BE2C (cell line): ENCODE data around the gene EMC8.

ENCODE experiments used
- DNase-seq: peaks from one replicate; pipeline ENCODE4 v3.0.0-alpha.2; 2020
- H3K27me3 ChIP-seq: fragments of 250-450 bp; sonication (Bioruptor Pico); 2 replicates; pipeline ENCODE4 v1.5.1; 2020; ENCODE audit warnings: mild to moderate bottlenecking
- H3K36me3 ChIP-seq: fragments of 250-450 bp; sonication (Bioruptor Pico); 2 replicates; pipeline ENCODE4 v1.5.1; 2020; ENCODE audit warnings: mild to moderate bottlenecking
- H3K4me1 ChIP-seq: fragments of 250-450 bp; sonication (Bioruptor Pico); 2 replicates; pipeline ENCODE4 v1.5.1; 2020
- H3K4me3 ChIP-seq: 2 replicates; pipeline ENCODE4 v1.5.1; 2011; ENCODE audit warnings: low read depth, low read length
- H3K9me3 ChIP-seq: fragments of 250-450 bp; sonication (Bioruptor Pico); 2 replicates; pipeline ENCODE4 v1.5.1; 2020
- CTCF ChIP-seq: IDR thresholded peaks from 2 replicates; pipeline ENCODE4 v1.5.1; 2012; ENCODE audit warnings: mild to moderate bottlenecking, low read depth, low read length

The EMC8 gene

GRCh38 chr16:85734311-85735017, 64.9 kb downstream of the EMC8 start:
- TF ChIP-seq CTCF: no peak
- Histone ChIP-seq H3K4me1 (peaks cover 5% of the 10 kb centered on the region), H3K9me3 (no peaks in the 10 kb centered on the region), H3K27me3 (no peaks in the 10 kb centered on the region), H3K4me3 (no peak overlapping the region), H3K36me3 (no peaks in the 10 kb centered on the region)
- no peak for DNase-seq

- no peaks in the 10 kb centered on the region for H3K36me3 ChIP-seq
- TF ChIP-seq CTCF: no peak
- no peaks in the 10 kb centered on the region for H3K27me3 ChIP-seq
- no peak for DNase-seq
- no peak overlapping the region for H3K4me3 ChIP-seq
- H3K9me3 ChIP-seq: no peaks in the 10 kb centered on the region
- peaks cover 5% of the 10 kb centered on the region for H3K4me1 ChIP-seq
Observed at GRCh38 chr16:85733839-85734170, 65.5 kb downstream of the EMC8 start.

GRCh38 chr16:85733155-85733838, 66.0 kb downstream of the EMC8 start:
- no peaks in the 10 kb centered on the region for H3K9me3 ChIP-seq
- no peak for DNase-seq
- no peak for TF ChIP-seq CTCF
- no peaks in the 10 kb centered on the region for H3K27me3 ChIP-seq
- H3K4me1 ChIP-seq: peaks cover 3% of the 10 kb centered on the region; the same call in 1 of the 2 replicates
- no peak overlapping the region for H3K4me3 ChIP-seq
- H3K36me3 ChIP-seq: no peaks in the 10 kb centered on the region

- no peak for DNase-seq
- H3K4me1 ChIP-seq: peaks cover 3% of the 10 kb centered on the region; the same call in 1 of the 2 replicates
- no peak for TF ChIP-seq CTCF
- H3K9me3 ChIP-seq: no peaks in the 10 kb centered on the region
- H3K27me3 ChIP-seq: no peaks in the 10 kb centered on the region
- no peaks in the 10 kb centered on the region for H3K36me3 ChIP-seq
- H3K4me3 ChIP-seq: no peak overlapping the region
Observed at GRCh38 chr16:85731179-85731578, 68.2 kb downstream of the EMC8 start.

GRCh38 chr16:85730186-85730465, 69.2 kb downstream of the EMC8 start:
- no peaks in the 10 kb centered on the region for H3K27me3 ChIP-seq
- no peak for DNase-seq
- no peaks in the 10 kb centered on the region for H3K9me3 ChIP-seq
- no peaks in the 10 kb centered on the region for H3K36me3 ChIP-seq
- H3K4me1 ChIP-seq: peaks cover 3% of the 10 kb centered on the region; the same call in 1 of the 2 replicates
- TF ChIP-seq CTCF: no peak
- no peak overlapping the region for H3K4me3 ChIP-seq

GRCh38 chr16:85729452-85730185, 69.7 kb downstream of the EMC8 start:
- no peak for DNase-seq
- TF ChIP-seq CTCF: no peak
- H3K27me3 ChIP-seq: no peaks in the 10 kb centered on the region
- H3K4me3 ChIP-seq: no peak overlapping the region
- H3K36me3 ChIP-seq: no peaks in the 10 kb centered on the region
- H3K9me3 ChIP-seq: no peaks in the 10 kb centered on the region
- peaks cover 3% of the 10 kb centered on the region; the same call in 1 of the 2 replicates for H3K4me1 ChIP-seq
